GM23248 (cell line): Measurements from ENCODE around the gene HDHD3.

Experiments used
- EZH2 ChIP-seq: fragments of 200-600 bp; sonication (generic); IDR thresholded peaks from 2 replicates; pipeline ENCODE4 v1.6.1; 2018; ENCODE audit warnings: antibody characterized with exemption, mild to moderate bottlenecking; ENCODE audit not compliant: insufficient read depth, poor library complexity, severe bottlenecking
- EZH2phosphoT487 ChIP-seq: fragments of 200-600 bp; sonication (generic); IDR thresholded peaks from 2 replicates; pipeline ENCODE4 v1.6.1; 2018; ENCODE audit warnings: antibody characterized with exemption, moderate library complexity, mild to moderate bottlenecking, low read depth; ENCODE audit not compliant: insufficient read depth

- no peak for TF ChIP-seq EZH2
- no peak for TF ChIP-seq EZH2phosphoT487
Observed at GRCh38 chr9:113360242-113360842, 16.4 kb downstream of the HDHD3 start.
